ENCODE measurements around the gene CCL7.

CCL7 gene

DNA sequence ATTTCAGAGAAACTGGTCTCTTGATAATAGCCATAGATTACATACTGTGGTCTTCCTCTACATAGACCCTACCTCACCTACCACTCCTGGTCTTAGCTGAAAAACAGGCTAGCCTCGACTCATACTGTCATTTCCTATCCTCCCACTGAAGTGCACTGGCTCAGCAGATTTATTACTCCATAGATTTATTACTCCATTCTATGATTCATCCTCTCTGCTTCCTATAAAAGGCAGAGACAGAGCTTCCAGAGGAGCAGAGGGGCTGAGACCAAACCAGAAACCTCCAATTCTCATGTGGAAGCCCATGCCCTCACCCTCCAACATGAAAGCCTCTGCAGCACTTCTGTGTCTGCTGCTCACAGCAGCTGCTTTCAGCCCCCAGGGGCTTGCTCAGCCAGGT is at the start of gene CCL7:
Gene CCL7 (plus strand): TSS at position 253 of the 400 bp plus-strand sequence. CDS start 70 bp downstream, at position 323.
- TF ChIP-seq, protein P1, sequence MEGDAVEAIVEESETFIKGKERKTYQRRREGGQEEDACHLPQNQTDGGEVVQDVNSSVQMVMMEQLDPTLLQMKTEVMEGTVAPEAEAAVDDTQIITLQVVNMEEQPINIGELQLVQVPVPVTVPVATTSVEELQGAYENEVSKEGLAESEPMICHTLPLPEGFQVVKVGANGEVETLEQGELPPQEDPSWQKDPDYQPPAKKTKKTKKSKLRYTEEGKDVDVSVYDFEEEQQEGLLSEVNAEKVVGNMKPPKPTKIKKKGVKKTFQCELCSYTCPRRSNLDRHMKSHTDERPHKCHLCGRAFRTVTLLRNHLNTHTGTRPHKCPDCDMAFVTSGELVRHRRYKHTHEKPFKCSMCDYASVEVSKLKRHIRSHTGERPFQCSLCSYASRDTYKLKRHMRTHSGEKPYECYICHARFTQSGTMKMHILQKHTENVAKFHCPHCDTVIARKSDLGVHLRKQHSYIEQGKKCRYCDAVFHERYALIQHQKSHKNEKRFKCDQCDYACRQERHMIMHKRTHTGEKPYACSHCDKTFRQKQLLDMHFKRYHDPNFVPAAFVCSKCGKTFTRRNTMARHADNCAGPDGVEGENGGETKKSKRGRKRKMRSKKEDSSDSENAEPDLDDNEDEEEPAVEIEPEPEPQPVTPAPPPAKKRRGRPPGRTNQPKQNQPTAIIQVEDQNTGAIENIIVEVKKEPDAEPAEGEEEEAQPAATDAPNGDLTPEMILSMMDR (IDR thresholded peaks at IDR 0.05) = no peak

GRCh38 chr17:34220752-34221395 is 49.1 kb upstream of the CCL7 start:
- TF ChIP-seq, protein P1 (IDR thresholded peaks at IDR 0.05) = no peak

DNA sequence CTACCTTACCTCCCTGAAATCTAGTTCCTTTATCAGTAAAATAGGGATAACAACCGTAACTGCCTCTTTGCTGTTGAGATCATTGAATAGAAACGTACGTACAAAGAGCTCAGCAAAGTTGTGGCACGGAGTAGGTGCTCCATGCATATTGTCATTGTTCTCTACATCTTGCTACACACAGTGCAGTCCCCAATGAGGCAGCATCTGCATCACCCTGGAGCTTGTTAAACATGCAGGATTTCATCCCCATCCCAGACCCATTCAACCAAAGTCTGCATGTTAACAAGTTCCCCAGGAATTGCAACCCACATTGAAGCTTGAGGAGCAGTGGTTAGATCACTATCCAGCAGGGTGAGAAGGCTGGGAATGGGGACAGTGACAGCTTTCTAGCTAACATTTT is 48.6 kb upstream of the CCL7 start:
- TF ChIP-seq, protein P1 (IDR thresholded peaks at IDR 0.05) = no peak

GRCh38 chr17:34222722-34223497 is 47.1 kb upstream of the CCL7 start:
- TF ChIP-seq, protein P1 (IDR thresholded peaks at IDR 0.05) = no peak

DNA sequence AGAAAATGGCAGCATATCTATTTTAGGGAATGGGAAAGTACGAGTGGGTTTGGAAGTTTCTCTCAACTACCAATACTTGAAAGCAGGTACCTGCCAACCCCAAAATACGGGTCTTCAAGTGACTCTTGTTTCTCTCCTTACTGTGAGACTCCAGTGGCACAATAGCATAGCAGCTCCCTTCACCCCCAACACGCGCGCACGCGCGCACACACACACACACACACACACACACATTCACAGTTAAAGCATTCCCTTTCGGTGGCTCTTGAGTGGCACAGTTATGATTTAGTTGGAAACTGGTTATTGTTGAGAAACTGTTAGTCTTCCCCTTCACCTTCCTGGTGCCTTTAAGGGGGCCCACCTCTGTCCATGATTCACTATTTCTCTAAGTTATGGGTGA is 45.0 kb upstream of the CCL7 start:
- TF ChIP-seq, protein P1 (IDR thresholded peaks at IDR 0.05) = no peak

DNA sequence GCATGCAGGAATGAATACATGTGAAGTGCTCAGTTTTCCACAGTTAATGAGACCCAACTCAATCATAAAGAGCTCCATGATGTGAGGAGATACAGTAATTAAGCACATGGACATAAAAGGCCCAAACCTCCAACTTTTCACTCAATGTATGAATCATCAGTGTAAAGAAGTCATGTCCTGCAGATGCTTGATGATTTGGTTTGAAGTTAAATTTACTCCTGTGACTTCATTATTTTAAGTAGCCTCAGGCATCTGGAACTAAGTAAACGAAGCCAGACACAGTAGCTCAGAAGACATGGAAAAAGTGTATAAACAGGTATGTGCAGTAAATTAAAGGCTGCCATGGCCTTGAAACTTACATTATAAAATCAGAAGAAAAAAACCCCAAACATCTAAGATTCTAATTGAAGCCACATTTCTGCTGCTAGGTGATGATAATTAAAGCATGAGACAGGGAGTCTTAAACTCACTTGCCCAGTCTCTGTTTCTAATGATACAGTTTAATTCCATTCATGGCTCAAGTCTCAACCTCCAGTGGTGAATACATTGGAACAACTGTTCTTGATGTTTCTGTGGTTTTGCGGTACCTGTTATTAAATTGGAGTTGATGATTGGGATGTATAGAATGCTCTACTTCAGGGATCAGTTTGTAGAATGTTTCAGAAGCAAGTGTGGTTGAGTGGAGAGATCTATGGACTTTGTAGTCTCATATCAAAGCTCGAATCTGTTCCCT is 43.8 kb upstream of the CCL7 start:
- TF ChIP-seq, protein P1 (IDR thresholded peaks at IDR 0.05) = no peak

DNA sequence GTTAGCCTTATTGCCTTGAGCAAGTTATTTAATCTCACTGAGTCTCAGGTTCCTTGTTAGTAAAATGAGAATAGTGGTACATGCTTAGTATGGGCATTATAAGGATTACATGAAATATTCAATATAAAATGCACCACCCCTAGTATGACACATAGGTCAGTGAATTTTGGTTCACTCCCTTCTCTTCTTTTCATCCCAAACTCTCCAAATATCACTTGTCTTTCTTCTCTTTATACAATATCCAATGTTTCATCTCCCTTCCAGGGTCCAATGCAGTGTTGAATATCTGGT is 43.3 kb upstream of the CCL7 start:
- TF ChIP-seq, protein P1 (IDR thresholded peaks at IDR 0.05) = no peak

Data from LNCAP (cell line).